CD4-positive, alpha-beta T cell treated with Interleukin-15 for 1 hour (primary cell): ENCODE results near the gene TSSK2.

ENCODE experiments used
- DNase-seq: peaks from one replicate; pipeline ENCODE4 v3.0.0-alpha.2; 2020

Gene TSSK2

GRCh38 chr22:19172213-19173046 lies 41.3 kb downstream of the TSSK2 start:
- DNase-seq: no peak

GRCh38 chr22:19173047-19174035 lies 42.2 kb downstream of the TSSK2 start:
- DNase-seq: no peak

- peak; percentile 46 for DNase-seq
These were observed 43.3 kb downstream of the TSSK2 start for GRCh38 chr22:19174106-19175025.

GRCh38 chr22:19175026-19175601 lies 44.0 kb downstream of the TSSK2 start:
- no peak for DNase-seq

GRCh38 chr22:19175602-19176174 lies 44.6 kb downstream of the TSSK2 start:
- DNase-seq: no peak

- no peak for DNase-seq
These were observed 45.1 kb downstream of the TSSK2 start for GRCh38 chr22:19176175-19176643.

GRCh38 chr22:19176732-19177131 lies 45.6 kb downstream of the TSSK2 start:
- DNase-seq: no peak

- no peak for DNase-seq
These were observed 46.3 kb downstream of the TSSK2 start for GRCh38 chr22:19177164-19178064.

GRCh38 chr22:19178065-19178656 lies 47.1 kb downstream of the TSSK2 start:
- peak; percentile 45 for DNase-seq

- DNase-seq: peak; percentile 84
These were observed 47.8 kb downstream of the TSSK2 start, which contains the start of gene SLC25A1 for GRCh38 chr22:19178657-19179496. TSS of gene SLC25A1 (minus strand) at chr22:19178736. CDS start at chr22:19178673, 63 bp downstream.

- peak; percentile 59 for DNase-seq
These were observed 48.5 kb downstream of the TSSK2 start for GRCh38 chr22:19179497-19180048.

- no peak for DNase-seq
These were observed 49.1 kb downstream of the TSSK2 start for GRCh38 chr22:19180234-19180633.

- no peak for DNase-seq
These were observed 49.8 kb downstream of the TSSK2 start for GRCh38 chr22:19180740-19181410.

GRCh38 chr22:19181786-19182471 lies 50.8 kb downstream of the TSSK2 start:
- no peak for DNase-seq
